ENCODE data around the gene RGS11. TPM values are rescaled to one million over a fixed set of nuclear protein-coding genes. Genes with fewer than 3 reads are reported as not detected.

The RGS11 gene
- total RNA-seq, 1 donor from 2014 or later: 0.18 TPM

GRCh38 chr16:307691-308312, 32.1 kb upstream of the RGS11 start:
- Mint-ChIP-seq H3K27me3 (ENCODE audit: insufficient read depth) (no peaks in the 10 kb centered on the region), H3K36me3 (ENCODE audit: low read depth) (peaks cover 7% of the 10 kb centered on the region), H3K27ac (no peak overlapping the region), H3K4me1 (ENCODE audit: low read depth) (peaks cover 6% of the 10 kb centered on the region), H3K4me3 (no peak overlapping the region), H3K9me3 (no peaks in the 10 kb centered on the region)
- DNase-seq (ENCODE audit: low spot score): no peak
- intact Hi-C loops (cut with micrococcal nuclease): no loop called here

- H3K27ac Mint-ChIP-seq: no peak overlapping the region
- peaks cover 6% of the 10 kb centered on the region for H3K36me3 Mint-ChIP-seq (ENCODE audit: low read depth)
- DNase-seq (ENCODE audit: low spot score): no peak
- intact Hi-C loops (cut with micrococcal nuclease): no loop called here
- H3K4me3 Mint-ChIP-seq: no peak overlapping the region
- H3K27me3 Mint-ChIP-seq (ENCODE audit: insufficient read depth): no peaks in the 10 kb centered on the region
- H3K4me1 Mint-ChIP-seq (ENCODE audit: low read depth): peaks cover 6% of the 10 kb centered on the region
- H3K9me3 Mint-ChIP-seq: no peaks in the 10 kb centered on the region
Measured at GRCh38 chr16:306911-307370, 31.2 kb upstream of the RGS11 start.

- H3K9me3 Mint-ChIP-seq: no peaks in the 10 kb centered on the region
- intact Hi-C loops (cut with micrococcal nuclease): no loop called here
Measured at GRCh38 chr16:305916-306626, 30.3 kb upstream of the RGS11 start.

GRCh38 chr16:303760-304505, 28.2 kb upstream of the RGS11 start:
- H3K27me3 Mint-ChIP-seq (ENCODE audit: insufficient read depth): no peaks in the 10 kb centered on the region
- DNase-seq (ENCODE audit: low spot score): no peak
- no peak overlapping the region for H3K4me3 Mint-ChIP-seq
- H3K27ac Mint-ChIP-seq: no peak overlapping the region
- intact Hi-C loops (cut with micrococcal nuclease): no loop called here
- no peaks in the 10 kb centered on the region for H3K9me3 Mint-ChIP-seq
- H3K4me1 Mint-ChIP-seq (ENCODE audit: low read depth): no peaks in the 10 kb centered on the region
- peaks cover 3% of the 10 kb centered on the region for H3K36me3 Mint-ChIP-seq (ENCODE audit: low read depth)

More at GRCh38 chr16:305916-306626, 30.3 kb upstream of the RGS11 start:
- H3K4me3 Mint-ChIP-seq: no peak overlapping the region
- peaks cover 6% of the 10 kb centered on the region for H3K36me3 Mint-ChIP-seq (ENCODE audit: low read depth)
- H3K4me1 Mint-ChIP-seq (ENCODE audit: low read depth): peaks cover 6% of the 10 kb centered on the region
- no peak for DNase-seq (ENCODE audit: low spot score)
- no peaks in the 10 kb centered on the region for H3K27me3 Mint-ChIP-seq (ENCODE audit: insufficient read depth)
- no peak overlapping the region for H3K27ac Mint-ChIP-seq

GRCh38 chr16:301950-302349, 26.2 kb upstream of the RGS11 start:
- Mint-ChIP-seq H3K36me3 (ENCODE audit: low read depth) (peaks cover 3% of the 10 kb centered on the region), H3K4me1 (ENCODE audit: low read depth) (no peaks in the 10 kb centered on the region), H3K9me3 (no peaks in the 10 kb centered on the region), H3K27ac (no peak overlapping the region), H3K27me3 (ENCODE audit: insufficient read depth) (no peaks in the 10 kb centered on the region), H3K4me3 (no peak overlapping the region)
- intact Hi-C loops (cut with micrococcal nuclease): no loop called here
- DNase-seq (ENCODE audit: low spot score): no peak

GRCh38 chr16:301235-301634, 25.5 kb upstream of the RGS11 start:
- Mint-ChIP-seq H3K9me3 (no peaks in the 10 kb centered on the region), H3K27ac (no peak overlapping the region), H3K27me3 (ENCODE audit: insufficient read depth) (no peaks in the 10 kb centered on the region), H3K36me3 (ENCODE audit: low read depth) (peaks cover 3% of the 10 kb centered on the region), H3K4me3 (no peak overlapping the region), H3K4me1 (ENCODE audit: low read depth) (no peaks in the 10 kb centered on the region)
- DNase-seq (ENCODE audit: low spot score): no peak
- intact Hi-C loops (cut with micrococcal nuclease): no loop called here

- no peak overlapping the region for H3K27ac Mint-ChIP-seq
- no peak for DNase-seq (ENCODE audit: low spot score)
- intact Hi-C loops (cut with micrococcal nuclease): no loop called here
- H3K36me3 Mint-ChIP-seq (ENCODE audit: low read depth): peaks cover 2% of the 10 kb centered on the region
- no peaks in the 10 kb centered on the region for H3K9me3 Mint-ChIP-seq
- no peak overlapping the region for H3K4me3 Mint-ChIP-seq
- no peaks in the 10 kb centered on the region for H3K27me3 Mint-ChIP-seq (ENCODE audit: insufficient read depth)
- H3K4me1 Mint-ChIP-seq (ENCODE audit: low read depth): no peaks in the 10 kb centered on the region
Measured at GRCh38 chr16:297832-298231, 22.1 kb upstream of the RGS11 start.

GRCh38 chr16:296806-297510, 21.2 kb upstream of the RGS11 start:
- H3K27ac Mint-ChIP-seq: no peak overlapping the region
- peaks cover 2% of the 10 kb centered on the region for H3K36me3 Mint-ChIP-seq (ENCODE audit: low read depth)
- no peak overlapping the region for H3K4me3 Mint-ChIP-seq
- no peaks in the 10 kb centered on the region for H3K9me3 Mint-ChIP-seq
- no peaks in the 10 kb centered on the region for H3K27me3 Mint-ChIP-seq (ENCODE audit: insufficient read depth)
- no peak for DNase-seq (ENCODE audit: low spot score)
- no peaks in the 10 kb centered on the region for H3K4me1 Mint-ChIP-seq (ENCODE audit: low read depth)
- intact Hi-C loops (cut with micrococcal nuclease): no loop called here

GRCh38 chr16:296276-296675, 20.5 kb upstream of the RGS11 start:
- H3K9me3 Mint-ChIP-seq: no peaks in the 10 kb centered on the region
- no peaks in the 10 kb centered on the region for H3K27me3 Mint-ChIP-seq (ENCODE audit: insufficient read depth)
- no peak overlapping the region for H3K27ac Mint-ChIP-seq
- intact Hi-C loops (cut with micrococcal nuclease): no loop called here
- no peak overlapping the region for H3K4me3 Mint-ChIP-seq
- no peak for DNase-seq (ENCODE audit: low spot score)
- H3K36me3 Mint-ChIP-seq (ENCODE audit: low read depth): peaks cover 2% of the 10 kb centered on the region
- no peaks in the 10 kb centered on the region for H3K4me1 Mint-ChIP-seq (ENCODE audit: low read depth)

- intact Hi-C loops (cut with micrococcal nuclease): no loop called here
- no peak for DNase-seq (ENCODE audit: low spot score)
- Mint-ChIP-seq H3K4me3 (no peak overlapping the region), H3K9me3 (no peaks in the 10 kb centered on the region), H3K4me1 (ENCODE audit: low read depth) (no peaks in the 10 kb centered on the region), H3K27ac (no peak overlapping the region), H3K36me3 (ENCODE audit: low read depth) (peaks cover 2% of the 10 kb centered on the region), H3K27me3 (ENCODE audit: insufficient read depth) (no peaks in the 10 kb centered on the region)
Measured at GRCh38 chr16:293043-293775, 17.5 kb upstream of the RGS11 start.

- Mint-ChIP-seq H3K27me3 (ENCODE audit: insufficient read depth) (no peaks in the 10 kb centered on the region), H3K9me3 (no peaks in the 10 kb centered on the region), H3K27ac (no peak overlapping the region), H3K4me3 (no peak overlapping the region), H3K4me1 (ENCODE audit: low read depth) (no peaks in the 10 kb centered on the region), H3K36me3 (ENCODE audit: low read depth) (peaks cover 2% of the 10 kb centered on the region)
- DNase-seq (ENCODE audit: low spot score): no peak
- intact Hi-C loops (cut with micrococcal nuclease): no loop called here
Measured at GRCh38 chr16:291539-291938, 15.8 kb upstream of the RGS11 start.

GRCh38 chr16:290681-291405, 15.1 kb upstream of the RGS11 start:
- intact Hi-C loops (cut with micrococcal nuclease): no loop called here
- Mint-ChIP-seq H3K4me1 (ENCODE audit: low read depth) (no peaks in the 10 kb centered on the region), H3K4me3 (no peak overlapping the region), H3K27me3 (ENCODE audit: insufficient read depth) (no peaks in the 10 kb centered on the region), H3K36me3 (ENCODE audit: low read depth) (peaks cover 2% of the 10 kb centered on the region), H3K27ac (no peak overlapping the region), H3K9me3 (no peaks in the 10 kb centered on the region)
- no peak for DNase-seq (ENCODE audit: low spot score)

All from activated T-helper 1 cell treated with anti-CD3 and anti-CD28 coated beads, Interleukin-12 subunit alpha, Interleukin-12 subunit beta, Interleukin-2, Interleukin-4 antibody, amounts not matched to agents 30 ng/mL and 10 ng/mL and 1 ng/mL, durations not matched to agents 14 hours and 24 hours and 36 hours (primary cell).